ENCODE data around the gene ZNF609.

ZNF609 gene

GRCh38 chr15:64697911-64698369 lies 237.6 kb downstream of the ZNF609 start:
- DNase-seq (ENCODE audit: low read depth, low spot score), result no peak

DNA sequence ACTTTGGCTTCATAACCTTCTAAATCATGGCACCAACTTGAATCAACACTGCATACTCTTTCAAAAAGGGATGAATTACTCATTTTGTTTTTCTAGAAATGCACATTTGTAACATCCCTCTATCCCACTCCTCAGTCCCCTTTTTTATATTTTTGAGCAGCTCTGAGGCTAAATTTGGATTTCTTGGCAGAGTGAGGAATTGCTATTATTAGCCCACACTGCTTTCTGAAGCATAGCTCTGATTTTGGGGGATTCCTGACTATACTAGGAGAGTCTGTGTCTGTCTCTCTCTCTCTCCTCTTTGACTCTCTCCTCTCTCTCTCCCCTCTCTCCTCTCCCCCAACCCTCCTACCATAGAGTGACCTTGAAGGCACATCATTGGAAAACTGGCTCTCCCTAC lies 238.4 kb downstream of the ZNF609 start:
- no peak for DNase-seq (ENCODE audit: low read depth, low spot score)

GRCh38 chr15:64699751-64700388 lies 239.5 kb downstream of the ZNF609 start:
- DNase-seq (ENCODE audit: low read depth, low spot score), result peak; percentile 97

- DNase-seq (ENCODE audit: low read depth, low spot score), result no peak
These were observed 240.7 kb downstream of the ZNF609 start for GRCh38 chr15:64701051-64701450.

DNA sequence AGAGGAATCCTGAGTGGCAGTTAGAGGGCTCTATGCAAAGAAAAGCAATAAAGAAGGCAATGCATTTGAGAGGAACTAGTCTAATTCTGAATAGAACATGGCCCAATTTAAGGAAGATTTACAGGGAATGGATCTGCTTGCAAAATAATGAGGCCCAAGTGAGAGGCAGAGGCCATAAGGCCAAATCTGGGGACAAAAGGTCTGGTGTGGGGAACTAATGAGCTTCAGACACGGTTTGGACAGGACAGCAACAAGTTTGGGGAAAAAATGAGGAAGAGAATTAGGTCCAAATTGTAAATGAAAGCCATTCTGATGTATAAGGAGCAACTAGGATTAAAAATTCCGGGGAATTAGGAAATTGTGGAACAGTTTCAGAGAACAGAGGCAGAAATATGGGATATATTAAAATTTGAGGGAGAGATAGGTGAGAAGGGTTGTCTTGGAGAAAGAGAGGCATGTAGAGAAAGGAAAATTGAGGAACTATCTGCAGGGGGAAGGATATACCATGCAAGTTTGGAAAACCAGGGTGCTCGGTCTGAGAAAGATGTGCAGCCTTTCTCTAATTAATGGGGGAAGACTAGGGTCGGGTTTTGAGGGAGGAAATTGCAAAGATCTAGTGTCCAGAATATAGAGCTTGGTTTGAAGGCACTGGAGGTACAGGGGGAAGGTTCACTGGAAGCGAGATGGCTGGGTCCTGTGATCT lies 241.3 kb downstream of the ZNF609 start:
- DNase-seq (ENCODE audit: low read depth, low spot score), result no peak

DNA sequence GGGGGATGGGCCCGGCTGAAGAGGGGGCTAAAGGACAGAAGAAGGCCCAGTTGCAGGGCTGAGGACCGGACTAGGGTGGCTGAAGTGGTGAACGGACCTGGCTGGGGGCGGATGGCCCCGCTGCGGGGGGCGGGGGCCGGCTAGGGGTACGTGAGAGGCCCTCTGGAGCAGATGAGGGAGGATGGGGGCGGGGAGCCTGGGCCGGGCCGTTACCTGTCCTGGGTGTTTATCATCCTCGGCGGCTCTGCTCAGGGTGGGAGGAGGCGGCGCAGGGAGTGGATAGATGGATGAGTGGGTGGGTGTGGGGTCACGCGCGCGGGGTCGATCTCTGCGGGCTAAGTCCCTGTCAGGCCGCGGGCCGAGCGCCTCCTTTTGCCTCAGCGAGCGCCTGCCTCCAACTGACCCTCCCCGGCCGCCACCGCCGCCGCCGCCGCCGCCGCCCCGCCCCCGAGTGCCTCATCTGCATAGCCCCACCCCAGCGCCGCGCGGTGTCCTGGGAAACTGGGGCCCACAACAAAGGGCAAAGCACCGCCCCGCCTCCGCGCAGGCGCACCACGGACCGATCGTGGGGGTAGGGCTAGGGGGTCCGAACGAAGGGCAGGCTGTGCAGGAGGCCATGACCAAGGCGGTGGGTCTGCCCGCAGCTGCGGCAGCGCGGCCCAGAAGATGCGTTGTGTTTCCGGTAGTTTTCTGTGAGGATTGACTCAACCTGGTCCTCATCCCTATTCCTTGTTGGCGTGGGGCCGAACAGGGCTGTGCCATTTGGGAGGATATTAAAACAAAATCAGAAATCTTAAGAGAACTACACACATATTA lies 242.6 kb downstream of the ZNF609 start:
- peak; percentile 97 for DNase-seq (ENCODE audit: low read depth, low spot score)

GRCh38 chr15:64703632-64703959 lies 243.2 kb downstream of the ZNF609 start:
- no peak for DNase-seq (ENCODE audit: low read depth, low spot score)

DNA sequence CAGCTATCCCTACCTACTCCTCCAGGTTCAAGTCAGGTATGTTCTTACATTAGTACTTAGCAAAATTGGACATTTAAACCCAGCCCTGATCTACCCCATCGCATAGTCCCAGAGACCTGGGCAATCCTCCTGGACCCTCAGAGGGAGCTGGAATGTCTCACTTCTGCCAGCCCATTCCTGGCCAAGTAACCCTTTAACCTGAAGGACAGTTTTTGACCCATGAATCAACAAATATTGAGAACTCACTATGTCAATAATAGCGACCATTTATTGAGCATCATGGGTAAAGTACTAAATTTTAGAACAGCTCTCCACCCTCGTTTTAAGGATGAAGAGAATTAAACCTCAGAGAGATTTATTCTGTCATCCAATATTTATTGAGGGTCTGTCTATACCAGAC lies 244.6 kb downstream of the ZNF609 start:
- DNase-seq (ENCODE audit: low read depth, low spot score), result no peak

DNA sequence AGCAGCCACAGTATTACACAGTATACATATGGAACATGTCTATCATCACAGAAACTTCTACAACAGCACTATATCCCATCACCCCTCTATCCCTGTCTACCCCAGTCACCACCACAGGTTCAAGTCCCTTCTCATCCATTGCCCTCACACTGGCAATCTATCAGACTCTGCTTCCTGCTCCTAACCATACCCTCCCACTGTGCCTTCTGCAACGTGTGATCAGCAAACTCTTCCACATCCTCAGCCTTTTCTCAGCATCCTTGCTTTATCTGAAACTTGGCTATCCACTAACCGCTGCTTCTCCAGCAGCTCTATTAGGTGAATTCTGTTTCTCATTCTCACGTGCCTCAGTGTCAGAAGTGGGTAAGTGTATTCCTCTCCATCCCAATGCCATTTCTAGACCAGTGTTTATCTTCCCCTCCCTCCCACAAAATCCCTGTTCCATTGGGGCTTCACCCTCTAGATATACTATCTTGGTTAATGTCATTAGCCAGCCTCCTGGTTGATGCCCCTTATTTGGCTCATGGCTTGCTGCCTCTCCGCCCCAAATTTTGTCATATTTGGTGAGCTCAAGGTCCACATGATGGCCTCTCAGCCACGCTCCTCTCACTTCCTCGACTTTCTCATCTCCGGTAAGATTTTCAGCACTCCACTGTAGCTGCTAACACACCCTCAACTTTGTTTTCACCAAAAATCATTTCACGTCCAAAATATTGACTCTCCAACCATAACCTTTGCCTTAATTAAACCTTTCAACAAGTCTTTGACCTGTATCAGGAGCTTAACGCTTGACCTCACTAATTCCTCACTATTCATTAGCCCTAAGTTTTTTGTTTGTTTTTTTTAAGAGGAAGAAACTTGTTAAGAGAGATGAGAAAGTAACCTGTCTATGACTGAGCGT lies 245.9 kb downstream of the ZNF609 start:
- no peak for DNase-seq (ENCODE audit: low read depth, low spot score)

GRCh38 chr15:64710676-64711428 lies 250.5 kb downstream of the ZNF609 start:
- DNase-seq (ENCODE audit: low read depth, low spot score), result no peak

DNA sequence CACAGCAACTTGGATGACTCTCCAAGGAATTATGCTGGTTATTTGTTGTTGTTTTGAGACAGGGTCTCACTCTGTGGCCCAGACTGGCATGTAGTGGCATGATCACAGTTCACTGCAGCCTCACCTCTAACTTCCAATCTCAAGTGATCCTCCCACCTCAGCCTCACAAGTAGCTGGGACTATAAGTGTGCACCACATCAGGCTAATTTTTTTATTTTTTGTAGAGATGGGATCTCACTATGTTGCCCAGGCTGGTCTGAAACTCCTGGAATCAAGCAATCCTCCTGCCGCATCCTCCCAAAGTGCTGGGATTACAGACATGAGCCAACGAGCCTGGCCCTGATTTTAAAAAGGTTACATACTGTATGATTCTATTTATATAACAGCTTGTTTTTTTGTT lies 252.0 kb downstream of the ZNF609 start:
- DNase-seq (ENCODE audit: low read depth, low spot score), result no peak

DNA sequence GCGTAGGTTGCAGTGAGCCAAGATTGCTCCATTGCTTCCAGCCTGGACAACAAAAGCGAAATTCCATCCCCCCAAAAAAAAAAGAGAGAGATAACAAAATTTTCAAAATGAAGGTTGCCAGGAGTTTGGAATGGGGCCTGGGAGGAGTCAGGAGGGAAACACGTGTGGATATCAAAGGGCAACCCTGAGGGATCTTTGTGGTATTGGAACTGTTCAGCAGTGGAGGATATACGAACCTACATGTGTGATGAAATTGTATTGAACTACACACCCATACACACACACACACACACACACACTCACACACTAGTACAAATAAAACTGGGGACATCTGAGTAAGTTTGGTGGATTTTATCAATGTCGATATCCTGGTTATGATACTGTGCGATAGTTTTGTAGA lies 253.2 kb downstream of the ZNF609 start:
- DNase-seq (ENCODE audit: low read depth, low spot score), result no peak

- no peak for DNase-seq (ENCODE audit: low read depth, low spot score)
These were observed 256.1 kb downstream of the ZNF609 start for GRCh38 chr15:64716452-64716851.

- no peak for DNase-seq (ENCODE audit: low read depth, low spot score)
These were observed 256.8 kb downstream of the ZNF609 start for GRCh38 chr15:64717130-64717529.

DNA sequence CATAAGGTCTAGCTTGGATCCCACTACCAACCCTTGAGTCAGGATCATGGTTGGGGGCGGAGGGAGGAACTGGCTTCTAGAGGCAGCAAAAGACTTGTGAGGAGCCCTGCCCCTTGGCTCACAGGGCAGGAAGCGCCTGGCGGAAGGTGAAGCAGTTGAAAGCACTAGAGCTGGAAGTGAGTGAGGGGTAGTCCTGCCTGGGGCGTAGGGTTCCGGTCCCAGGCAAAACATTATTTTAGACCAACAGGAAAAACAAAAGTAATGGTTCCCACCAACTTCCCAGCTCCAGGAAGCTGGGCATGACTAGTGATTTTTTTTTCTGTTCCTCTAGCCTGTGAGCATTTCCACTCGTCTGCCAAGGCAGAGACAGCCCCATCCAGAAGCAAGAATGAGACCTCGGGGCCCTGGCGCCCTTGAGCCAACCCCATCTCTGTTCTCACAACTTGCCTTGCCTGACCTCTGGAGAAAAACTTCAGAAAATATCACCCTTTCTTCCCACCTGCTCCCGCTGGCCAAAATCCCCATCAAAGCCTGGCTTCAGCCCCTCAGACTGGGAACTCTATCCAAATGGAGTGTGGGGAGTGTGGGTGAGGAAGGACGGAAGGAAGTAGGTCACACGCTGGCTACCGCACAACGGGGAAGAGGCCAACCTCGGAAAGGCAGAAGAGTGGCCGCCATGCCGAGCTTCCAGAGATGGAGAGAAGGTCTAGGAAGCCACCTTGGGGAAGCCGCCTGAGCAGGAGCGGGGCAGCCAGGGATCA lies 257.5 kb downstream of the ZNF609 start:
- no peak for DNase-seq (ENCODE audit: low read depth, low spot score)

GRCh38 chr15:64720188-64720587 lies 259.8 kb downstream of the ZNF609 start:
- no peak for DNase-seq (ENCODE audit: low read depth, low spot score)

DNA sequence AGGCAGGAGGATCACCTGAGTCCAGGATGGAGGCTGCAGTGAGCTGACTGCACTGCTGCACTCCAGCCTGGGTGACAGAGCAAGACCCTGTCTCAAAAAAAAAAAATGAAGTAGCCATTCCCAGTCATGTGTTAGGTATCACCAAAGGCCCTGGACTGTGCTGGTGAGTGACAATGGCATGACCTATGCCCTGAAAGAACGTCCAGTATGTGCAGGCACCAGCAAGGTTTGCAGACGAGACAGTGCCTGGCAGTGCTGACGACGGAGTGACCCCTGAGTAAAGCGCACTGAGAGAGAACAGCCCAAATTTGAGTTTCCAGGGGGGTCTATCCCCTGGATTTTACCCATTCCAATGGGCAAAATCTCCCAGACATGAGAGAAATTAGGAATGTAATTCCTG lies 269.8 kb downstream of the ZNF609 start:
- no peak for DNase-seq (ENCODE audit: low read depth, low spot score)

DNA sequence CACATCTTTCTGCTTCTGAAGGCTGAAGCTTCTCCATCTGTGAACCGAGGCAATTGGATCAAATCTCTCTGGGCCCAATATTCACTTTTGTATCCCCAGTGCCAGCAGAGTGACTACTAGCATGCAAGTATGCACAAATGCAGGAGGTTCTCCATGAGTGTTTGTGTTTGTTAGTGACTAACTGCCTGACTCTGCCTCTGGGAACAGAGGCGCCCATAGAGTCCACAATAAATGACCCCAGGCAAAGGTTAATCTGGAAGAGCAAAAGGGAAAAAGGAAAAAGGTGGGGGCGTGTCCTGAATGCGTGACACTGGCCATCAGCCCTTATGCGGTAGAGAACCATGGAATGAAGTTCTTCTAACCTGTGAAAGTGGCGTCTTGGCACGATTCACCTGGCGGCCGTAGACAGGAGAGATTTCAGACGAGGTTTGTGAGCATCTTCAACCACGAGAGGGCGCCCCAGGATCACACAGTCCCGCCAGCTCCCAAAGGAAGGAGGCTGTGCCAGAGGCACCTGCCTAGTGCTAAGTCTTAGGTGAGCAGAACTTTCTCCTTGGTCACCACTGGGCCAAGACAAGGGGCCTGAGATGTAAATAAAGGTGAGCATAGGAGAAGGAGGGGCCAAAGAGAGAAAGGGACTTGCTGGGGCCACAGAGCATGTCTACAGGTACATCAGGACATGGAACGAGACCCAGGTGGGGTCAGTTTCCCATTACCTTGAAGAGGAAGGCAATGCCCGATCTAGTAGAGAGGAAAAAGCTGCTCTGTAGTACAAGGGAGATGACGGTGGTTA lies 270.8 kb downstream of the ZNF609 start:
- DNase-seq (ENCODE audit: low read depth, low spot score), result peak; percentile 95

DNA sequence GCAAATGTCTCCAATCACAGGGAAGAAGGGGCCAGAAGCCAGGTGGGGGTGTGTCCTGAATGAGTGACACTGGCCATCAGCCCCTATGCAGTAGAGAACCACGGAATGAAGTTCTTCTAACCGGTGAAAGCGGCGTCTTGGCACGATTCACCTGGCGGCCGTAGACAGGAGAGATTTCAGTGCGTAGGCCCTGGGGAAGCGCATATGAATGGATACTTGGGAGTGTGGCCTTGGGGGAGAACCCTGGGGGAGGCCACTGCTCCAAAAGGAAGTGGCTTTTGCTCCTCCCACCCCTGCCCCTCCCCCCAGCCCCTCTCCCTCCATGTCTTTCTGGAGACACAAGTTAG lies 271.4 kb downstream of the ZNF609 start:
- DNase-seq (ENCODE audit: low read depth, low spot score), result peak; percentile 56
